ENCODE measurements around the gene CCDC142. TPM values are rescaled to one million over a fixed set of nuclear protein-coding genes. Genes with fewer than 3 reads are reported as not detected.

CCDC142 gene
- total and polyA plus RNA-seq, 9 of the 15 experiments (the other 6 are each of a cell fraction or from before 2014, with no cell fraction given) = 0.55 to 11.7 (median 7.2) TPM

- TF ChIP-seq TAF1 (IDR thresholded peaks at IDR 0.05; ENCODE audit: control insufficient read depth, extremely low read depth, insufficient read depth, low read length, severe bottlenecking) (peak; percentile 61), RBBP5 (IDR thresholded peaks at IDR 0.05; ENCODE audit: borderline replicate concordance, insufficient read depth, low read length, poor library complexity, severe bottlenecking) (no peak), ZNF609 (CRISPR knock-in tag; IDR thresholded peaks at IDR 0.05; ENCODE audit: borderline replicate concordance) (no peak), CREM (IDR thresholded peaks at IDR 0.05; ENCODE audit: low read depth) (peak; percentile 90), DEAF1 (CRISPR knock-in tag; IDR thresholded peaks at IDR 0.05) (no peak), SMARCA5 (IDR thresholded peaks at IDR 0.05) (no peak), CSDE1 (IDR thresholded peaks at IDR 0.05) (peak in 1 of 2 experiments; percentile 80; a peak in 2 of 4 replicates), ZNF79 (CRISPR knock-in tag; IDR thresholded peaks at IDR 0.05; ENCODE audit: low read depth) (no peak), LEF1 (IDR thresholded peaks at IDR 0.05) (0 out of 2 replicates have a peak, but pooled peaks have one; percentile 30), BMI1 (IDR thresholded peaks at IDR 0.05; ENCODE audit: low read length) (no peak; the same call in 1 of the 2 replicates), DDX20 (tag; IDR thresholded peaks at IDR 0.05; ENCODE audit: low read depth) (no peak), ZNF830 (CRISPR knock-in tag; IDR thresholded peaks at IDR 0.05) (no peak), TCF15 (CRISPR knock-in tag; IDR thresholded peaks at IDR 0.05) (0 out of 2 replicates have a peak, but pooled peaks have one; percentile 18), NFE2 (IDR thresholded peaks at IDR 0.05; ENCODE audit: low read depth) (no peak), ZNF174 (CRISPR knock-in tag; IDR thresholded peaks at IDR 0.05) (no peak), SIN3A (IDR thresholded peaks at IDR 0.05; ENCODE audit: borderline replicate concordance in 2 of 2, control insufficient read depth in 1 of 2, low read depth in 2 of 2, low read length in 2 of 2) (peak; percentile 98), FOXA1 (IDR thresholded peaks at IDR 0.05; ENCODE audit: borderline replicate concordance) (no peak), PHF8 (IDR thresholded peaks at IDR 0.05; ENCODE audit: borderline replicate concordance, low read length) (peak; percentile 56; the same call in 1 of the 2 replicates), NRF1 (conservative IDR thresholded peaks at IDR 0.05 in 1 of 2, IDR thresholded peaks at IDR 0.05 in 1 of 2) (peak; percentile 45 to 54; a peak in 3 of 4 replicates), ZNF551 (CRISPR knock-in tag; IDR thresholded peaks at IDR 0.05) (no peak), TCF7 (IDR thresholded peaks at IDR 0.05; ENCODE audit: borderline replicate concordance) (peak; percentile 91)
These were observed 27.9 kb downstream of the CCDC142 start, which contains the start of gene INO80B (continued) for GRCh38 chr2:74454654-74455511.

All from K562 (cell line).